Stimulated activated CD4-positive, alpha-beta T cell treated with anti-CD3 and anti-CD28 coated beads, Interleukin-2, amount 100 ng/mL, for 4 hours (primary cell): Measurements from ENCODE around the gene RNF144A.

Source experiments
- DNase-seq: peaks from one replicate; pipeline ENCODE4 v3.0.0-alpha.2; 2020; ENCODE audit warnings: low read depth

Gene RNF144A

GRCh38 chr2:7022492-7023385 lies 105.5 kb downstream of the RNF144A start:
- DNase-seq = no peak

GRCh38 chr2:7023542-7023941 lies 106.3 kb downstream of the RNF144A start:
- no peak for DNase-seq

- DNase-seq = no peak
Measured at GRCh38 chr2:7024261-7024660, 107.0 kb downstream of the RNF144A start.

GRCh38 chr2:7025082-7025481 lies 107.9 kb downstream of the RNF144A start:
- no peak for DNase-seq

GRCh38 chr2:7026742-7027141 lies 109.5 kb downstream of the RNF144A start:
- DNase-seq = no peak

GRCh38 chr2:7027411-7027810 lies 110.2 kb downstream of the RNF144A start:
- DNase-seq = no peak

GRCh38 chr2:7027956-7028655 lies 110.9 kb downstream of the RNF144A start:
- DNase-seq = no peak

- no peak for DNase-seq
Measured at GRCh38 chr2:7028846-7029245, 111.6 kb downstream of the RNF144A start.

GRCh38 chr2:7029291-7030059 lies 112.3 kb downstream of the RNF144A start:
- DNase-seq = no peak

GRCh38 chr2:7030810-7031209 lies 113.6 kb downstream of the RNF144A start:
- no peak for DNase-seq

GRCh38 chr2:7031547-7032245 lies 114.5 kb downstream of the RNF144A start:
- DNase-seq = peak; percentile 37

- no peak for DNase-seq
Measured at GRCh38 chr2:7032371-7032770, 115.2 kb downstream of the RNF144A start.

GRCh38 chr2:7033136-7033960 lies 116.1 kb downstream of the RNF144A start:
- no peak for DNase-seq

- no peak for DNase-seq
Measured at GRCh38 chr2:7034303-7034702, 117.1 kb downstream of the RNF144A start.

- DNase-seq = no peak
Measured at GRCh38 chr2:7035884-7036283, 118.7 kb downstream of the RNF144A start.

- peak; percentile 19 for DNase-seq
Measured at GRCh38 chr2:7037340-7038333, 120.4 kb downstream of the RNF144A start.

- no peak for DNase-seq
Measured at GRCh38 chr2:7040547-7040946, 123.3 kb downstream of the RNF144A start.

GRCh38 chr2:7041421-7041820 lies 124.2 kb downstream of the RNF144A start:
- no peak for DNase-seq

- DNase-seq = no peak
Measured at GRCh38 chr2:7043690-7044089, 126.5 kb downstream of the RNF144A start.
